GM18870 (cell line): ENCODE results near the gene TBATA.

Source experiments
- ATAC-seq: cut with Tn5 transposase; IDR thresholded peaks from one replicate; pipeline ENCODE4 v1.9.1; 2021; ENCODE audit warnings: moderate library complexity; ENCODE audit not compliant: unreplicated experiment

TBATA gene

GRCh38 chr10:70763567-70763966 is 21.6 kb downstream of the TBATA start:
- no peak for ATAC-seq

GRCh38 chr10:70762441-70763175 is 22.6 kb downstream of the TBATA start:
- ATAC-seq = no peak

GRCh38 chr10:70761727-70762350 is 23.3 kb downstream of the TBATA start:
- no peak for ATAC-seq

- ATAC-seq = no peak
These were observed 24.1 kb downstream of the TBATA start for GRCh38 chr10:70761031-70761601.

GRCh38 chr10:70760271-70760787 is 24.8 kb downstream of the TBATA start:
- ATAC-seq = no peak

- no peak for ATAC-seq
These were observed 25.4 kb downstream of the TBATA start for GRCh38 chr10:70759781-70760180.

GRCh38 chr10:70758757-70759514 is 26.2 kb downstream of the TBATA start:
- ATAC-seq = no peak

- ATAC-seq = no peak
These were observed 27.3 kb downstream of the TBATA start for GRCh38 chr10:70757856-70758255.

- no peak for ATAC-seq
These were observed 28.3 kb downstream of the TBATA start for GRCh38 chr10:70756700-70757360.

GRCh38 chr10:70753841-70754621 is 31.1 kb downstream of the TBATA start:
- no peak for ATAC-seq

- no peak for ATAC-seq
These were observed 32.0 kb downstream of the TBATA start for GRCh38 chr10:70753026-70753663.

GRCh38 chr10:70752571-70752970 is 32.6 kb downstream of the TBATA start:
- no peak for ATAC-seq

GRCh38 chr10:70751991-70752390 is 33.2 kb downstream of the TBATA start:
- no peak for ATAC-seq

GRCh38 chr10:70751356-70751755 is 33.8 kb downstream of the TBATA start:
- ATAC-seq = no peak

- ATAC-seq = no peak
These were observed 34.9 kb downstream of the TBATA start for GRCh38 chr10:70750156-70750703.

GRCh38 chr10:70749756-70750155 is 35.4 kb downstream of the TBATA start:
- ATAC-seq = no peak

- ATAC-seq = no peak
These were observed 36.2 kb downstream of the TBATA start for GRCh38 chr10:70748801-70749573.

GRCh38 chr10:70748305-70748704 is 36.9 kb downstream of the TBATA start:
- no peak for ATAC-seq
